ENCODE results near the gene PCDH12. TPM values are rescaled to one million over a fixed set of nuclear protein-coding genes. Genes with fewer than 3 reads are reported as not detected.

Gene PCDH12
- total RNA-seq, 1 experiment from 2014 or later = not detected

- Histone ChIP-seq H3K27ac (ENCODE audit: insufficient read length, low read depth, low read length) (no peak overlapping the region), H4K20me1 (ENCODE audit: control insufficient read depth, insufficient read depth, insufficient read length) (no peaks in the 10 kb centered on the region), H3T11ph (ENCODE audit: low read length) (no peak overlapping the region), H3K23ac (ENCODE audit: insufficient read length, low read depth, low read length) (no peak overlapping the region), H3K14ac (ENCODE audit: insufficient read depth, low read length) (no peak overlapping the region), H2BK12ac (ENCODE audit: insufficient read length, low read depth, low read length) (no peak overlapping the region), H3K79me2 (ENCODE audit: insufficient read depth, low read length) (no peaks in the 10 kb centered on the region), H3K4me2 (ENCODE audit: insufficient read depth, insufficient read length, low read length) (peak overlapping the region; percentile 68), H3K4me1 (ENCODE audit: insufficient read depth, low read length) (peaks cover 2% of the 10 kb centered on the region; the same call in 1 of the 2 replicates), H2AK5ac (ENCODE audit: insufficient read length, low read length) (no peak overlapping the region), H2BK15ac (ENCODE audit: low read depth, low read length) (no peak overlapping the region), H3K9ac (ENCODE audit: extremely low read depth, insufficient read length, low read length) (peak overlapping the region; percentile 59), H4K5ac (ENCODE audit: insufficient read length, low read depth, low read length) (no peak overlapping the region), H3K9me3 (ENCODE audit: control insufficient read depth, low read depth, low read length) (no peaks in the 10 kb centered on the region), H3K4ac (ENCODE audit: low read depth, low read length) (no peak overlapping the region), H3K79me1 (ENCODE audit: insufficient read depth, low read depth, low read length, poor library complexity, severe bottlenecking) (no peaks in the 10 kb centered on the region), H3K18ac (ENCODE audit: insufficient read length, low read depth, low read length) (no peak overlapping the region), H3K56ac (ENCODE audit: insufficient read length, low read depth, low read length) (no peak overlapping the region), H2AFZ (ENCODE audit: low read length) (no peak overlapping the region), H3K27me3 (ENCODE audit: insufficient read depth, low read length) (no peaks in the 10 kb centered on the region), H2BK20ac (ENCODE audit: low read depth, low read length, poor library complexity, severe bottlenecking) (no peak overlapping the region), H2BK120ac (ENCODE audit: low read depth, low read length, poor library complexity, severe bottlenecking) (no peak overlapping the region), H3K23me2 (ENCODE audit: insufficient read length, low read depth, low read length, poor library complexity, severe bottlenecking) (peaks cover 4% of the 10 kb centered on the region), H4K8ac (replicated peaks; ENCODE audit: insufficient read length, low read depth, low read length) (no peak overlapping the region), H4K91ac (ENCODE audit: insufficient read length, low read depth, low read length) (no peak overlapping the region), H2BK5ac (ENCODE audit: insufficient read length, low read length) (no peak overlapping the region)
- H3K27ac Mint-ChIP-seq = peak overlapping the region in 2 of 3 experiments; percentile 30 to 83; a peak in 4 of 7 replicates
- H3K9me3 Mint-ChIP-seq = no peaks in the 10 kb centered on the region
- no peak for DNase-seq
- H3K4me1 Mint-ChIP-seq = peaks cover 18 to 19% of the 10 kb centered on the region in 2 experiments
- no CpG with 5 or more reads among the region's 2 CpGs for WGBS (ENCODE audit: extremely low coverage, insufficient read length, low lambda C conversion rate)
- peaks cover 2 to 19% (median 13%) of the 10 kb centered on the region in 3 experiments; a peak in 5 of 7 replicates for H3K36me3 Mint-ChIP-seq (ENCODE audit: insufficient read depth in 1 of 3, low read depth in 3 of 3)
- H3K27me3 Mint-ChIP-seq (ENCODE audit: low read depth) = no peaks in the 10 kb centered on the region
- peak overlapping the region; percentile 86 to 93 for H3K4me3 Mint-ChIP-seq
- TF ChIP-seq, protein P1, sequence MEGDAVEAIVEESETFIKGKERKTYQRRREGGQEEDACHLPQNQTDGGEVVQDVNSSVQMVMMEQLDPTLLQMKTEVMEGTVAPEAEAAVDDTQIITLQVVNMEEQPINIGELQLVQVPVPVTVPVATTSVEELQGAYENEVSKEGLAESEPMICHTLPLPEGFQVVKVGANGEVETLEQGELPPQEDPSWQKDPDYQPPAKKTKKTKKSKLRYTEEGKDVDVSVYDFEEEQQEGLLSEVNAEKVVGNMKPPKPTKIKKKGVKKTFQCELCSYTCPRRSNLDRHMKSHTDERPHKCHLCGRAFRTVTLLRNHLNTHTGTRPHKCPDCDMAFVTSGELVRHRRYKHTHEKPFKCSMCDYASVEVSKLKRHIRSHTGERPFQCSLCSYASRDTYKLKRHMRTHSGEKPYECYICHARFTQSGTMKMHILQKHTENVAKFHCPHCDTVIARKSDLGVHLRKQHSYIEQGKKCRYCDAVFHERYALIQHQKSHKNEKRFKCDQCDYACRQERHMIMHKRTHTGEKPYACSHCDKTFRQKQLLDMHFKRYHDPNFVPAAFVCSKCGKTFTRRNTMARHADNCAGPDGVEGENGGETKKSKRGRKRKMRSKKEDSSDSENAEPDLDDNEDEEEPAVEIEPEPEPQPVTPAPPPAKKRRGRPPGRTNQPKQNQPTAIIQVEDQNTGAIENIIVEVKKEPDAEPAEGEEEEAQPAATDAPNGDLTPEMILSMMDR (conservative IDR thresholded peaks at IDR 0.05) = no peak
These were observed 12.1 kb upstream of the PCDH12 start for GRCh38 chr5:141969783-141970771.
